ENCODE results near the gene MSX1. TPM values are rescaled to one million over a fixed set of nuclear protein-coding genes. Genes with fewer than 3 reads are reported as not detected.

Gene MSX1
- total RNA-seq, 1 donor from 2014 or later = 1.2 TPM

- DNase-seq (ENCODE audit: low spot score) = no peak
Observed at GRCh38 chr4:4869731-4870571, 10.5 kb downstream of the MSX1 start.

- DNase-seq (ENCODE audit: low spot score) = no peak
Observed at GRCh38 chr4:4870576-4871241, 11.2 kb downstream of the MSX1 start.

GRCh38 chr4:4871242-4871572 is 11.7 kb downstream of the MSX1 start:
- no peak for DNase-seq (ENCODE audit: low spot score)

GRCh38 chr4:4871573-4872313 is 12.3 kb downstream of the MSX1 start:
- DNase-seq (ENCODE audit: low spot score) = no peak

- no peak for DNase-seq (ENCODE audit: low spot score)
Observed at GRCh38 chr4:4872314-4872903, 12.9 kb downstream of the MSX1 start.

GRCh38 chr4:4873203-4873602 is 13.7 kb downstream of the MSX1 start:
- no peak for DNase-seq (ENCODE audit: low spot score)

- no peak for DNase-seq (ENCODE audit: low spot score)
Observed at GRCh38 chr4:4874254-4874653, 14.8 kb downstream of the MSX1 start.

- no peak for DNase-seq (ENCODE audit: low spot score)
Observed at GRCh38 chr4:4875147-4875546, 15.7 kb downstream of the MSX1 start.

GRCh38 chr4:4875611-4876010 is 16.1 kb downstream of the MSX1 start:
- no peak for DNase-seq (ENCODE audit: low spot score)

- no peak for DNase-seq (ENCODE audit: low spot score)
Observed at GRCh38 chr4:4876945-4877661, 17.6 kb downstream of the MSX1 start.

GRCh38 chr4:4880492-4880891 is 21.0 kb downstream of the MSX1 start:
- DNase-seq (ENCODE audit: low spot score) = no peak

GRCh38 chr4:4881432-4881831 is 22.0 kb downstream of the MSX1 start:
- DNase-seq (ENCODE audit: low spot score) = no peak

GRCh38 chr4:4884611-4885010 is 25.1 kb downstream of the MSX1 start:
- DNase-seq (ENCODE audit: low spot score) = no peak

- no peak for DNase-seq (ENCODE audit: low spot score)
Observed at GRCh38 chr4:4887426-4887825, 28.0 kb downstream of the MSX1 start.

GRCh38 chr4:4888695-4889094 is 29.2 kb downstream of the MSX1 start:
- no peak for DNase-seq (ENCODE audit: low spot score)

- no peak for DNase-seq (ENCODE audit: low spot score)
Observed at GRCh38 chr4:4889781-4890180, 30.3 kb downstream of the MSX1 start.

GRCh38 chr4:4890574-4891255 is 31.2 kb downstream of the MSX1 start:
- DNase-seq (ENCODE audit: low spot score) = no peak

GRCh38 chr4:4893721-4894120 is 34.3 kb downstream of the MSX1 start:
- no peak for DNase-seq (ENCODE audit: low spot score)

GRCh38 chr4:4899202-4899925 is 39.9 kb downstream of the MSX1 start:
- no peak for DNase-seq (ENCODE audit: low spot score)

- DNase-seq (ENCODE audit: low spot score) = no peak
Observed at GRCh38 chr4:4901877-4902276, 42.4 kb downstream of the MSX1 start.

All from mucosa of gallbladder (tissue), 1 donor.